HepG2 (cell line): ENCODE measurements around the gene PANK1. TPM values are rescaled to one million over a fixed set of nuclear protein-coding genes. Genes with fewer than 3 reads are reported as not detected.

Experiments used
- ATAC-seq: fragments of 200-7000 bp; cut with Tn5 transposase; 3 replicates; pipeline ENCODE4 v1.9.1; 2020; ENCODE audit warnings: mild to moderate bottlenecking, moderate library complexity
- BruUV-seq: library from RNA; stranded (reverse); fragments of 400-500 nt; replicated peaks from 2 replicates; lab custom pipeline; 2021; lab: Mats Ljungman, UMichigan
- CTCF ChIA-PET: fragments of 300-600 bp; formaldehyde crosslinking; extraction: SDS; loops from one replicate; lab custom pipeline; 2021; ENCODE audit warnings: low total read pairs, inconsistent platforms, low intra/inter-chr PET ratio; lab: Yijun Ruan, JAX
- POLR2A ChIA-PET: fragments of 350-600 bp; sonication (Branson Sonifier 250); formaldehyde crosslinking; loops from one replicate; lab custom pipeline; 2020; ENCODE audit warnings: antibody characterized with exemption, inconsistent platforms; lab: Yijun Ruan, JAX
- DNase-seq: peaks from one replicate; pipeline ENCODE4 v3.0.0-alpha.2; 2015; ENCODE audit warnings: low spot score
- FAIRE-seq: peaks from 3 replicates; lab custom pipeline; 2011; peaks lifted over from hg19 to GRCh38; lab: Jason Lieb, UNC
- H2AFZ ChIP-seq: one replicate; pipeline ENCODE4 v1.6.1; 2011; ENCODE audit warnings: low read length, inconsistent platforms
- H3K27ac ChIP-seq: fragments of 300-600 bp; 3 replicates; pipeline ENCODE4 v1.8.0; 2011; ENCODE audit warnings: mixed run types, mild to moderate bottlenecking, mixed read lengths, low read length, inconsistent platforms; ENCODE audit not compliant: insufficient read depth; ENCODE audit errors: extremely low read length
- H3K27me3 ChIP-seq, 2 experiments: fragments of 200-600 bp in 1 of 2; 2 replicates in 1 of 2; 3 replicates in 1 of 2; pipeline versions ENCODE4 v1.6.0 to v1.8.0; 2011; ENCODE audit warnings: low read length in 2 of 2, mild to moderate bottlenecking in 2 of 2, moderate library complexity in 2 of 2, inconsistent platforms in 1 of 2; ENCODE audit not compliant: insufficient read depth in 2 of 2, control insufficient read depth in 1 of 2
- H3K36me3 ChIP-seq, 2 experiments: fragments of 200-600 bp in 1 of 2; replicated peaks in 1 of 2; 2 replicates in 1 of 2; 3 replicates in 1 of 2; pipeline versions ENCODE4 v1.5.1 to v1.8.0; 2011; ENCODE audit warnings: low read length in 2 of 2, inconsistent platforms in 1 of 2; ENCODE audit not compliant: insufficient read depth in 2 of 2, control insufficient read depth in 1 of 2
- H3K4me1 ChIP-seq: 2 replicates; pipeline ENCODE4 v1.5.1; 2012; ENCODE audit warnings: low read length, inconsistent platforms; ENCODE audit not compliant: insufficient read depth
- H3K4me2 ChIP-seq: 2 replicates; pipeline ENCODE4 v1.6.0; 2011; ENCODE audit warnings: low read depth, low read length, inconsistent platforms
- H3K4me3 ChIP-seq, 3 experiments: fragments of 200-600 bp in 1 of 3; sonication (generic), shearing (Covaris generic) in 1 of 3; replicated peaks in 1 of 3; 2 replicates each; pipeline ENCODE4 v1.5.1; 2011 to 2016; ENCODE audit warnings: low read length in 3 of 3, inconsistent platforms in 2 of 3, low read depth in 2 of 3, mild to moderate bottlenecking in 2 of 3, control low read depth in 1 of 3, mixed read lengths in 1 of 3; ENCODE audit not compliant: insufficient read depth in 1 of 3
- H3K79me2 ChIP-seq: one replicate; pipeline ENCODE4 v1.6.1; 2011; ENCODE audit warnings: low read length, inconsistent platforms; ENCODE audit not compliant: insufficient read depth
- H3K9ac ChIP-seq: 2 replicates; pipeline ENCODE4 v1.6.0; 2011; ENCODE audit warnings: mild to moderate bottlenecking, low read depth, low read length, inconsistent platforms; ENCODE audit not compliant: insufficient read depth
- H3K9me3 ChIP-seq: 2 replicates; pipeline ENCODE4 v1.5.1; 2012; ENCODE audit warnings: mild to moderate bottlenecking, low read length
- H4K20me1 ChIP-seq: 2 replicates; pipeline ENCODE4 v1.6.0; 2011; ENCODE audit warnings: inconsistent platforms, mild to moderate bottlenecking, low read length, moderate library complexity; ENCODE audit not compliant: insufficient read depth
- FOXM1 ChIP-seq: sonication (generic); formaldehyde crosslinking; IDR thresholded peaks from 2 replicates; pipeline ENCODE4 v1.5.0; 2020; ENCODE audit warnings: missing genetic modification reagents
- JDP2 ChIP-seq: sonication (generic); formaldehyde crosslinking; IDR thresholded peaks from 2 replicates; pipeline ENCODE4 v1.8.1; 2022; ENCODE audit warnings: missing genetic modification reagents, borderline replicate concordance
- KDM6A ChIP-seq: IDR thresholded peaks from 2 replicates; pipeline ENCODE4 v1.6.1; 2016; ENCODE audit warnings: low read depth
- MTF1 ChIP-seq: sonication (generic); formaldehyde crosslinking; IDR thresholded peaks from 2 replicates; pipeline ENCODE4 v1.5.0; 2020; ENCODE audit warnings: missing genetic modification reagents
- SRSF4 ChIP-seq: fragments of 200-400 bp; formaldehyde crosslinking; IDR thresholded peaks from one replicate; pipeline ENCODE4 v1.6.1; 2018; ENCODE audit warnings: mild to moderate bottlenecking, low read depth, low read length, moderate library complexity; ENCODE audit not compliant: poor library complexity, severe bottlenecking
- ZNF615 ChIP-seq: sonication (generic); formaldehyde crosslinking; IDR thresholded peaks from 2 replicates; pipeline ENCODE4 v1.5.0; 2020; ENCODE audit warnings: mild to moderate bottlenecking, missing genetic modification reagents, borderline replicate concordance
- ZNF660 ChIP-seq: sonication (generic); formaldehyde crosslinking; IDR thresholded peaks from 2 replicates; pipeline ENCODE4 v1.5.1; 2020; ENCODE audit warnings: mild to moderate bottlenecking, low read depth, missing genetic modification reagents, borderline replicate concordance
- WGBS: methylation state at CpG from one replicate; pipeline ENCODE4 v1.1.6; 2017; ENCODE audit warnings: low lambda C conversion rate; 5-methylcytosine and 5-hydroxymethylcytosine counted together
- in situ Hi-C: cut with HindIII; loops from 2 replicates; pipeline ENCODE4 v1.10.0; 2017; ENCODE audit warnings: low pct_unique_long_range_greater_than_20kb; ENCODE audit not compliant: extremely low pct_ligation_motif_present
- intact Hi-C: fragments of 100-400 bp; cut with micrococcal nuclease; formaldehyde crosslinking; loops from one replicate; pipeline ENCODE4 v1.10.0; 2022; ENCODE audit not compliant: unreplicated experiment
- polyA plus RNA-seq, 8 experiments: library from polyadenylated mRNA; depleted of rRNA in 3 of 8; stranded (reverse) in 7 of 8; unstranded in 1 of 8; fragments of >200 nt; fragmentation: Illumina TruSeq in 4 of 8; extraction: Trizol in 4 of 8; gene quantifications; 2 replicates each; pipeline versions ENCODE4 v1.2.1 to v1.2.3, GENCODE V29; 2011 to 2016; ENCODE audit warnings: low read depth in 4 of 8, missing spikeins in 1 of 8, mixed read lengths in 1 of 8; ENCODE audit not compliant: insufficient read depth in 1 of 8
- total RNA-seq, 5 experiments: library from RNA; depleted of rRNA; stranded (reverse); fragments of >200 nt; fragmentation: Illumina TruSeq; extraction: Trizol; gene quantifications; 2 replicates each; pipeline ENCODE4 v1.2.3, GENCODE V29; 2016; ENCODE audit warnings: low read depth in 1 of 5
- TF ChIP-seq, protein P1 (sequence below): sonication (generic); formaldehyde crosslinking; IDR thresholded peaks from 2 replicates; pipeline ENCODE4 v1.5.0; 2020; ENCODE audit warnings: missing genetic modification reagents
- TF ChIP-seq, protein P2 (sequence below), 2 experiments: IDR thresholded peaks; 2 replicates each; pipeline ENCODE4 v1.6.1; 2011 to 2012; ENCODE audit warnings: low read length in 2 of 2, borderline replicate concordance in 1 of 2, low read depth in 1 of 2, mild to moderate bottlenecking in 1 of 2, moderate library complexity in 1 of 2

Gene PANK1
- total and polyA plus RNA-seq, 2 of the 13 experiments (the other 11 are each of a cell fraction or from before 2014, with no cell fraction given) = 18.2 to 33.3 TPM

DNA sequence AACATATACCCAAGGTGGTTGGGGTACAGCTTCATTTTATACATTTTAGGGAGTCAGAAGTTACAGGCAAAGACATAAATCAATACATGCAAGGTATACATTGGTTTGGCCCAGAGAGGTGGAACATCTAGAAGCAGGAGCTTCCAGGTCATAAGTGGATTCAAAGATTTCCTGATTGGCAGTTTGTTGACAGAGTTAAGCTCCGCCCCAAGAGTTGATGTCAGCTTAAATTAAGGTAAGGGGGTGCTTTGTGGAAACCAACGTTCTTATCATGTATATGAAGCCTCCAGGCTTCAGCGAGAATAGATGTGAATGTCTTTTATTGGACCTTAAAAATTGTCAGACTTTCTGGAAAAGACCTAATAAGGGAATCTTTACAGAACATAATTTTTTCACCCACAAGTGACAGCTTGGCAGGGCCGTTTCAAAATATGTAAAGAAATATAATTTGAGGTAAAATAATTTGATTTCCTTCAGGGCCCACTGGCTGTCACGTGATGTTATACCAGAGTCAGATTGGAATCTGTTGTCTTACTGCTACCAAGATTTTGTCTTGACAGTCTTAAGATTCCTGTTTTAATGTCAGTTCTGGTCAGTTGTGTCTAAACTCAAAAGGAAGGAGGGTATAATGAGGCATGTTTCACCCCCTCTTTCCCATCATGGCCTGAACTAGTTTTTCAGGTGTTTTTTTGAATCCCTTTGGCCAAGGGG lies 6.3 kb upstream of the PANK1 start:
- ATAC-seq (no peak), FAIRE-seq (no peak), DNase-seq (no peak)
- in situ Hi-C loops (no loop called here), intact Hi-C loops (no loop called here)
- Histone ChIP-seq H3K4me1 (peaks cover 46% of the 10 kb centered on the region), H2AFZ (no peak overlapping the region), H3K36me3 (no peaks in the 10 kb centered on the region; a peak in 1 of 5 replicates), H3K4me3 (no peak overlapping the region), H3K27ac (no peak overlapping the region), H3K27me3 (no peaks in the 10 kb centered on the region), H3K4me2 (no peak overlapping the region), H3K9me3 (peaks cover 13% of the 10 kb centered on the region), H3K9ac (no peak overlapping the region), H3K79me2 (no peaks in the 10 kb centered on the region), H4K20me1 (no peaks in the 10 kb centered on the region)
- POLR2A ChIA-PET = no interaction called here
- 93% methylated on average over 5 of the region's 5 CpGs for WGBS
- TF ChIP-seq FOXM1 = no peak
- no peak for TF ChIP-seq ZNF660
- no peak for TF ChIP-seq JDP2 (CRISPR knock-in tag)
- no peak for TF ChIP-seq KDM6A (CRISPR knock-in tag)
- TF ChIP-seq, protein P1, sequence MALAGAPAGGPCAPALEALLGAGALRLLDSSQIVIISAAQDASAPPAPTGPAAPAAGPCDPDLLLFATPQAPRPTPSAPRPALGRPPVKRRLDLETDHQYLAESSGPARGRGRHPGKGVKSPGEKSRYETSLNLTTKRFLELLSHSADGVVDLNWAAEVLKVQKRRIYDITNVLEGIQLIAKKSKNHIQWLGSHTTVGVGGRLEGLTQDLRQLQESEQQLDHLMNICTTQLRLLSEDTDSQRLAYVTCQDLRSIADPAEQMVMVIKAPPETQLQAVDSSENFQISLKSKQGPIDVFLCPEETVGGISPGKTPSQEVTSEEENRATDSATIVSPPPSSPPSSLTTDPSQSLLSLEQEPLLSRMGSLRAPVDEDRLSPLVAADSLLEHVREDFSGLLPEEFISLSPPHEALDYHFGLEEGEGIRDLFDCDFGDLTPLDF = no peak
- no peak for TF ChIP-seq MTF1 (CRISPR knock-in tag)
- TF ChIP-seq, protein P2, sequence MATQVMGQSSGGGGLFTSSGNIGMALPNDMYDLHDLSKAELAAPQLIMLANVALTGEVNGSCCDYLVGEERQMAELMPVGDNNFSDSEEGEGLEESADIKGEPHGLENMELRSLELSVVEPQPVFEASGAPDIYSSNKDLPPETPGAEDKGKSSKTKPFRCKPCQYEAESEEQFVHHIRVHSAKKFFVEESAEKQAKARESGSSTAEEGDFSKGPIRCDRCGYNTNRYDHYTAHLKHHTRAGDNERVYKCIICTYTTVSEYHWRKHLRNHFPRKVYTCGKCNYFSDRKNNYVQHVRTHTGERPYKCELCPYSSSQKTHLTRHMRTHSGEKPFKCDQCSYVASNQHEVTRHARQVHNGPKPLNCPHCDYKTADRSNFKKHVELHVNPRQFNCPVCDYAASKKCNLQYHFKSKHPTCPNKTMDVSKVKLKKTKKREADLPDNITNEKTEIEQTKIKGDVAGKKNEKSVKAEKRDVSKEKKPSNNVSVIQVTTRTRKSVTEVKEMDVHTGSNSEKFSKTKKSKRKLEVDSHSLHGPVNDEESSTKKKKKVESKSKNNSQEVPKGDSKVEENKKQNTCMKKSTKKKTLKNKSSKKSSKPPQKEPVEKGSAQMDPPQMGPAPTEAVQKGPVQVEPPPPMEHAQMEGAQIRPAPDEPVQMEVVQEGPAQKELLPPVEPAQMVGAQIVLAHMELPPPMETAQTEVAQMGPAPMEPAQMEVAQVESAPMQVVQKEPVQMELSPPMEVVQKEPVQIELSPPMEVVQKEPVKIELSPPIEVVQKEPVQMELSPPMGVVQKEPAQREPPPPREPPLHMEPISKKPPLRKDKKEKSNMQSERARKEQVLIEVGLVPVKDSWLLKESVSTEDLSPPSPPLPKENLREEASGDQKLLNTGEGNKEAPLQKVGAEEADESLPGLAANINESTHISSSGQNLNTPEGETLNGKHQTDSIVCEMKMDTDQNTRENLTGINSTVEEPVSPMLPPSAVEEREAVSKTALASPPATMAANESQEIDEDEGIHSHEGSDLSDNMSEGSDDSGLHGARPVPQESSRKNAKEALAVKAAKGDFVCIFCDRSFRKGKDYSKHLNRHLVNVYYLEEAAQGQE (IDR thresholded peaks at IDR 0.05; ENCODE audit: borderline replicate concordance in 1 of 2, low read depth in 1 of 2, low read length in 2 of 2) = no peak
- no peak for TF ChIP-seq ZNF615 (CRISPR knock-in tag)
- TF ChIP-seq SRSF4 = no peak
- CTCF ChIA-PET = no interaction called here
- no TSS peak for BruUV-seq
